ENCODE results near the gene GFAP.

GFAP gene

GRCh38 chr17:44930667-44931066 is 15.4 kb upstream of the GFAP start:
- FAIRE-seq = no peak

- FAIRE-seq = no peak
These were observed 13.8 kb upstream of the GFAP start for GRCh38 chr17:44928950-44929720.

- no peak for FAIRE-seq
These were observed 12.8 kb upstream of the GFAP start for GRCh38 chr17:44928136-44928535.

- no peak for FAIRE-seq
These were observed 12.4 kb upstream of the GFAP start for GRCh38 chr17:44927696-44928095.

GRCh38 chr17:44926821-44927525 is 11.7 kb upstream of the GFAP start:
- no peak for FAIRE-seq

- no peak for FAIRE-seq
These were observed 10.7 kb upstream of the GFAP start for GRCh38 chr17:44925731-44926697.

GRCh38 chr17:44924107-44924544 is 8.8 kb upstream of the GFAP start:
- no peak for FAIRE-seq

GRCh38 chr17:44922746-44923470 is 7.6 kb upstream of the GFAP start:
- FAIRE-seq = no peak

- no peak for FAIRE-seq
These were observed 6.8 kb upstream of the GFAP start for GRCh38 chr17:44922136-44922535.

- FAIRE-seq = no peak
These were observed 6.0 kb upstream of the GFAP start for GRCh38 chr17:44921122-44921882.

GRCh38 chr17:44920565-44920940 is 5.3 kb upstream of the GFAP start:
- no peak for FAIRE-seq

- FAIRE-seq = peak; percentile 15
These were observed 4.7 kb upstream of the GFAP start for GRCh38 chr17:44919885-44920564.

- FAIRE-seq = no peak
These were observed 4.1 kb upstream of the GFAP start for GRCh38 chr17:44919411-44919810.

- FAIRE-seq = no peak
These were observed 2.7 kb upstream of the GFAP start for GRCh38 chr17:44918006-44918405.

- FAIRE-seq = no peak
These were observed 2.2 kb upstream of the GFAP start for GRCh38 chr17:44917456-44917855.

- FAIRE-seq = no peak
These were observed 1.5 kb upstream of the GFAP start for GRCh38 chr17:44916781-44917241.

- FAIRE-seq = no peak
These were observed 821 bp upstream of the GFAP start for GRCh38 chr17:44915862-44916780.

- no peak for FAIRE-seq
These were observed 515 bp downstream of the GFAP start for GRCh38 chr17:44914698-44915271.

GRCh38 chr17:44914148-44914547 is 1.2 kb downstream of the GFAP start:
- no peak for FAIRE-seq

Measured in endometrium (tissue), 2 donors.